Measurements from ENCODE around the gene ACAD10.
A peak's percentile ranks its signal among the peaks of the same experiment; 100 is the strongest.
"Not testable (repeated sequence)": the region's sequence is repeated elsewhere in the genome, so short reads cannot be mapped to it uniquely, and the experiment has no call there.

ACAD10 gene

GRCh38 chr12:111754671-111755070 lies 68.8 kb downstream of the ACAD10 start:
- no peak for DNase-seq

DNA sequence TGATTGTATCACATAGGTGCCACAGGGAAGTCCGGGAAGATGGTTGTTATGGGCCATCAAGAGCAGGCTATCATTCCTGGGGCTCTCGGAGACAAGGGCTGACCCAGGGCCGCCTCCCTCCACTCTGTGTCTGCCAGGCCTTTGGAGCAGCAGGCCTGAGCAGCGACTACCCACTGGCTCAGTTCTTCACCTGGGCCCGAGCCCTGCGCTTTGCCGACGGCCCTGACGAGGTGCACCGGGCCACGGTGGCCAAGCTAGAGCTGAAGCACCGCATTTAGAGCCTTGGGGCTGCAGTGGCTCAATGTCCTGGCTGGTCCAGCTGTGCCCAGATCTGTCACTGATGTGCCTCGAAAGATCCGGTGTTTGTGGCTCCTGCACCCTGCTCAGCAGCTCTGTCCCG lies 70.3 kb downstream of the ACAD10 start:
- DNase-seq, result no peak

DNA sequence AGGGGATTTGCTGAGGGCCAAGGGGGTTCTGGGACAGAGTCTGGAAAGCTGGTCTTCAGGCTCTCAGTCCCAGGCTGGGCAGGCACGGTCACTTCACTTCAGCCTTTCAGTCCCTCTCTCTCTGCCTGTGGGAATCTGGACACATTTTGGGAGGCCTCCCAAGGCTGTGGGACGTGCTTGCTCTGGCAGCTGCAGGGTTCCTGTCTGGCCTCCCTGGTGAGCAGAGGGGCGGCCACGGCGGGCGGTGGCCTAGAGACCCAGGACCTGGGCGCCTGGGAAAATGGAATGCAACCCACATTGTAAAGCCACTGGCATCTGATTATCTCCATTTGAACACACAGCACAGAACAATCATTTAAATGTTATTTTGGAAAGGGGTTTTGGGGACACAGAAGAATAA lies 70.8 kb downstream of the ACAD10 start:
- no peak for DNase-seq

GRCh38 chr12:111757361-111758119 lies 71.7 kb downstream of the ACAD10 start:
- no peak for DNase-seq

- DNase-seq, result no peak
Measured at GRCh38 chr12:111758120-111758561, 72.3 kb downstream of the ACAD10 start.

DNA sequence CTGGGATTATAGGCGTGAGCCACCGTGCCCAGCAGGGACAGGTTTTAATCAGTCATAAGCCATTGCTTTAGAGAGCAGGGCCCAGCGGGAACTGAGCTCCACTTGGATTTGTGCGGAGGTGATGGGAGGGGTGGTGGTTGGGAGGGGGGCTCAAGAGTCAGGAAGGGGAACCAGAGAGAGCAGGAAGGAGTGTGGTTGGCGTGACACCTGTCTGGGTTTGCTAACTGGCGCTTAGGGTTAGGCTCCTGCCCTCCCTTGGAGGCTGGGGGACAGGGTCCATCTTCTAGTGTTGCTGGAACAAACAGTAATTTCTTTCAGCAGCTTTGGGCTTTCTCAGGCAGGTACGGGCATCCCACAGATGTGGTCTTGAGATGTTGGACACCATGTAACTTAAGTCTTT lies 73.4 kb downstream of the ACAD10 start:
- no peak for DNase-seq

GRCh38 chr12:111759991-111760390 lies 74.1 kb downstream of the ACAD10 start:
- no peak for DNase-seq

- DNase-seq, result no peak
Measured at GRCh38 chr12:111761099-111761498, 75.2 kb downstream of the ACAD10 start.

DNA sequence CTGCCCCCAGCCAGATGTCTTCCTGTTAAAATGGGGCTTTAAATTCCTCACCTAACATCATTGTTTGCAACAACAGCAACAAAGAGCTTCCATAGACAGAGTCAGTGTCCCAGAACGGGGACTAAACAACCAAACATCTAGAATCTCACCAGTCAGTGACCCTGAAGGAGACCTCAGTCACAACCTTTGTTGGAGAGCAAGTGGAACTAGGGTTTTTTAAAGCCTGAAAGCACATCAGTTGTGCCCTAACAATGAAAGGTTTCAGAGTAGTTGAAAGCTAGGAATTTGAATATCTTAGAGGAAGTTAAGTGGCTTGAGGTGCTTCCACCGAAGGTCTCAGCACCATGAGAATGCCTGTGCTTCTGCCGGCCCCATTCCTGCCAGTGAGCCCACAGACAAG lies 75.9 kb downstream of the ACAD10 start:
- no peak for DNase-seq

- not testable (repeated sequence) for DNase-seq
Measured at GRCh38 chr12:111763552-111763951, 77.7 kb downstream of the ACAD10 start.

DNA sequence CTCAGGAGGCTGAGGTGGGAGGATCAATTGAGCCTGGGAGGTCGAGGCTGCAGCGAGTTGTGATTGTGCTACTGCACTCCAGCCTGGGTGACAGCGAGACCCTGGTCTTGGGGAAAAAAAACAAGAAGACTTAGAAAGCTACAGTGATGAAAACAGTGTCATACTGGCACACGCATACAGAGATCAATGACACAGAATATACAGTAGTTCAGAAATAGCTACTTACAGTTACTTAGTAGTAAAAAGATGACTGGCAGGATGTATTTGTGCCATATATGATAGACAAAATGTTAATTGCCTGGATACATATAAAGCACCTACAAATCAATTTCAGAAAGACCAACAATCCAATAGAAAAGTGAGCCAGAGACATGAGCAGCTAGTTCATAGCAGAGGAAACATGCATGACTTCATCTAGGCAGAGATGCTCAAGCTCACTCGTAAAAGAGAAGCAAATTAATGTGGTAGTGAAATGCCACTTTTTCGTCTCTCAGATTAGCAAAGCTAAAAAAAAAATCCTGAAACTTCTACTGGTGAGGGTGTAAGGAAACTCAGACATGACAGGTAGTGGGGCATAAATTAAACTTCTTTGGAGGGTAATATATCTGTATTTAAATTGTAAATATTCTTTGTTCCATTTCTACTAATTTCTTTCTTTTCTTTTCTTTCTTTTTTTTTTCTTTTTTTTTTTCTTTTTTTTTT lies 78.4 kb downstream of the ACAD10 start:
- no peak for DNase-seq

GRCh38 chr12:111766608-111767361 lies 80.9 kb downstream of the ACAD10 start, which contains the start of gene ALDH2:
TSS of gene ALDH2 (plus strand) at chr12:111766933. CDS start at chr12:111766983, 50 bp downstream.
- peak; percentile 55 for DNase-seq

DNA sequence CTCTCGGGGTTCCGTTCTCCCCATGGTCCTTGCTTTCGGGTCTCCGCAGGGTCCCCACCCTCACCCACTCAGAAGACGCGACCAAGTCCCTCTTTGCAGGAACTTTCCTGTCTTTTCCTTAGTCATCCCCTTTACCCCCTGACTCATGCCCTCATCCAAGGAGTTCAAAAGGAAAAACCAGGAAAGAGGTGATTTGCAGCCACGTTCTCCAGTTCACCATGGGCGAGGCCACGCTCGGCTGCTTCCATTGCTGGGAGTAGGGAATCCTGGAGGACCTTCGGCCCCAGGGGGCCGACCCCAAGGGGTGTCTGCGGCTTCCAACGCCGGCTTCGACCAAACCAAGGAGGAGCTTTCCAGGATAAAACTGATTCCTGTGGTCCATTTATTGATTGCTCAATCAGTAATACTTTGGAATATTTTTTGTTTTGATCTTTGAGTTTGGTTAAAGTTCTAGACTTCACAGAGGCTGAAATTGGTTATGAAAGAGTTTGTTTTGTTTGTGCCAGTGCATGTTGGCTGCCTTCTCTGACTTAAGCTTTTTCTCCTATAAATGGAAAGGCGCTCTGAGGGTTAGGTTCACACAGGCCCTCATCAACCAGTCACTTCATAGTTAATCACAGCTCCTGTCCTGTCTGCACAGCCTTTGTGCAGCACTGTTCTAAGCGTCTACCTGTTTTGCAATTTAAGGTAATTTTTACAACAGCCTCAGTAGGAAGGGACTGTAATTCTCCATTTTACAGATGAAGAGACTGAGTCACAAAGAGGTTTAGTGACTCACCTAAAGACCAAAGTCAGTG lies 81.7 kb downstream of the ACAD10 start:
- no peak for DNase-seq

GRCh38 chr12:111768159-111768895 lies 82.5 kb downstream of the ACAD10 start:
- DNase-seq, result no peak

GRCh38 chr12:111769599-111769998 lies 83.7 kb downstream of the ACAD10 start:
- no peak for DNase-seq

GRCh38 chr12:111773801-111774551 lies 88.1 kb downstream of the ACAD10 start:
- no peak for DNase-seq

GRCh38 chr12:111775205-111776193 lies 89.6 kb downstream of the ACAD10 start:
- DNase-seq, result no peak

DNA sequence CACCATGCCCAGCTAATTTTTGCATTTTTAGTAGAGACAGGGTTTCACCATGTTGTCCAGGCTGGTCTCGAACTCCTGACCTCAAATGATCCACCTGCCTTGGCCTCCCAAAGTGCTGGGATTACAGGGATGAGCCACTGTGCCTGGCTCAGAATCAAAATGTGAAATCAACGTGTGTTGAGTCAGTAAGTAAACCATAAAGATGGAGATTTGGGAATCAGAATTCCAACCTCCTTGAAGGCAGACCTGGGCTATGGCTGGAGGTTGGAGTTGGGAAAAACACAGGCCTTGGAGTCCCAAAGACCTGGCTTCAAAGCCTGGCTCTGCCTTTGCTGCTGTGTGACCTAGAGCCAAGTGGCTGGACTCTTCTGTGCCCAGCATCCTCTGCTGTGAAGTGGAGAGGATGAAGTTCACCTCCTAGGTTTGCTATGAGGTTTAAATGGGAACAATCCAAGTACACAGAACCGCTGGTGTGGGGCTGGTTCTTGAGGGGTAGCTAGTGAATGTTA lies 91.0 kb downstream of the ACAD10 start:
- DNase-seq, result no peak

DNA sequence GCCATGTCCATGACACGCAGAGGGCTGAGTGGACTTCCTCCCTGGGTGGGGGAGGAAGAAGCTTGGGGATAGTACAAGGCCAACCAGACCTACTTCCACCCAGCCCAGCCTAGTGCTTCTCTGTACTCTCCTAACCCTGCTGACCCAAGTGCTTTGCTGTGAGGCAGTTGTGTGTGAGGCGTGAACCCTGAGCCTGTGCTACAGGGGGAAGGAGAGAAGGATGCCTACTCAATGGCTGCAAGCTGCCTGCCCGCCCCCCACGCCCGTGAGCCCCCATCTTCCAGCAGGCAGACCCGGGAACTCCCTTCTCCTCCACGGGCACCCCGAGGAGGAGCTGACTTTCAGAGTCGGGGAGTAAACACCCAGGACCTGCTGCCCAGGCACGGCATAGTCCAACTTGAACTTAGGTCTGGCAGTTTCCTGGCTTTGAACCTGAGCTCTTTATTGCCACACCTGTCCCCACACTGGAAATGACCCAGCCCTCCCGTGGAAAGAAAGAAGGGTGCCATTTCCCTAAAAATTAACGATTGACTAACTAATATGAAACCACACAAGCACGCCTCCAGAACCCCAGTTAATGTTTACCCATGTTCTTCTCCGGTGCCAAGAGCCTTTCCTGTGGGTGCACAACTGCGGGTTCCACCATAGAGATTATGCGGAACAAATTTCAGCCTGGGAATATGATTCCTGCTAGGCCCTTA lies 91.6 kb downstream of the ACAD10 start:
- DNase-seq, result no peak
